Panc1 (cell line): ENCODE data around the gene UBE2G1. TPM values are rescaled to one million over a fixed set of nuclear protein-coding genes. Genes with fewer than 3 reads are reported as not detected.
"Not testable (repeated sequence)": the region's sequence is repeated elsewhere in the genome, so short reads cannot be mapped to it uniquely, and the experiment has no call there.

Source experiments
- ATAC-seq: fragments of 200-7000 bp; cut with Tn5 transposase; 2 replicates; pipeline ENCODE4 v1.9.1; 2020; ENCODE audit warnings: mild to moderate bottlenecking, moderate library complexity
- BruUV-seq: library from RNA; stranded (reverse); fragments of 400-500 nt; replicated peaks from 2 replicates; lab custom pipeline; 2021; lab: Mats Ljungman, UMichigan
- CTCF ChIA-PET: fragments of 300-600 bp; sonication (Branson Sonifier 250); formaldehyde crosslinking; loops from one replicate; lab custom pipeline; 2022; ENCODE audit warnings: antibody characterized with exemption; lab: Charles Lee
- POLR2A ChIA-PET: fragments of 300-600 bp; sonication (Branson Sonifier 250); formaldehyde crosslinking; loops from one replicate; lab custom pipeline; 2022; ENCODE audit warnings: antibody characterized with exemption; lab: Charles Lee
- DNase-seq: peaks from one replicate; pipeline ENCODE4 v3.0.0-alpha.2; 2010; ENCODE audit warnings: low read depth, low spot score
- H3K27ac ChIP-seq: 2 replicates; pipeline ENCODE4 v1.5.1; 2011; ENCODE audit warnings: mild to moderate bottlenecking, low read length, inconsistent platforms
- H3K27me3 ChIP-seq: fragments of 200-500 bp; sonication (Bioruptor generic); 2 replicates; pipeline ENCODE4 v1.6.0; 2014; ENCODE audit warnings: low read length, inconsistent platforms; ENCODE audit not compliant: control insufficient read depth, insufficient read depth
- H3K36me3 ChIP-seq: fragments of 200-500 bp; sonication (Bioruptor generic); 2 replicates; pipeline ENCODE4 v1.5.1; 2014; ENCODE audit warnings: inconsistent platforms, mild to moderate bottlenecking, low read length, moderate library complexity; ENCODE audit not compliant: control insufficient read depth, insufficient read depth
- H3K4me1 ChIP-seq: 2 replicates; pipeline ENCODE4 v1.5.1; 2011; ENCODE audit warnings: inconsistent platforms, mild to moderate bottlenecking, low read length, moderate library complexity; ENCODE audit not compliant: control insufficient read depth, insufficient read depth
- H3K4me3 ChIP-seq, 2 experiments: 2 replicates each; pipeline ENCODE4 v1.5.1; 2011 to 2012; ENCODE audit warnings: low read depth in 2 of 2, low read length in 2 of 2, mild to moderate bottlenecking in 2 of 2, inconsistent platforms in 1 of 2, moderate library complexity in 1 of 2
- H3K9me3 ChIP-seq: fragments of 200-500 bp; sonication (Bioruptor generic); 2 replicates; pipeline ENCODE4 v1.5.1; 2014; ENCODE audit warnings: low read depth, mild to moderate bottlenecking, inconsistent platforms, low read length, moderate library complexity; ENCODE audit not compliant: control insufficient read depth, insufficient read depth
- POLR2AphosphoS5 ChIP-seq: IDR thresholded peaks from 2 replicates; pipeline ENCODE4 v1.6.1; 2012; ENCODE audit warnings: mild to moderate bottlenecking, low read depth, low read length, moderate library complexity
- SIN3A ChIP-seq: IDR thresholded peaks from 2 replicates; pipeline ENCODE4 v1.6.1; 2012; ENCODE audit warnings: low read depth, mild to moderate bottlenecking, low read length, moderate library complexity, borderline replicate concordance; ENCODE audit not compliant: insufficient read depth
- TCF7L2 ChIP-seq: IDR thresholded peaks from 2 replicates; pipeline ENCODE4 v1.6.1; 2011; ENCODE audit warnings: mild to moderate bottlenecking, low read depth, low read length, inconsistent platforms
- in situ Hi-C: cut with HindIII; loops from 2 replicates; pipeline ENCODE4 v1.10.0; 2016; ENCODE audit warnings: low sequenced_read_pairs, low pct_unique_long_range_greater_than_20kb
- intact Hi-C: fragments of 100-400 bp; cut with micrococcal nuclease; formaldehyde crosslinking; loops from one replicate; pipeline ENCODE4 v1.10.0; 2022; ENCODE audit not compliant: unreplicated experiment
- total RNA-seq: library from RNA; stranded (reverse); gene quantifications from one replicate; pipeline ENCODE4 v1.2.1, GENCODE V29; 2021; ENCODE audit not compliant: unreplicated experiment
- TF ChIP-seq, protein P1 (sequence below), 2 experiments: IDR thresholded peaks; 2 replicates each; pipeline ENCODE4 v1.6.1; 2011 to 2012; ENCODE audit warnings: low read depth in 2 of 2, control low read depth in 1 of 2, low read length in 1 of 2, mild to moderate bottlenecking in 1 of 2, moderate library complexity in 1 of 2; ENCODE audit not compliant: insufficient read depth in 1 of 2
- TF ChIP-seq, protein P2 (sequence below): fragments of 450-650 bp; IDR thresholded peaks from 2 replicates; pipeline ENCODE4 v1.5.1; 2017; ENCODE audit warnings: mild to moderate bottlenecking

The UBE2G1 gene
- total RNA-seq, 1 experiment from 2014 or later, result 119 TPM

DNA sequence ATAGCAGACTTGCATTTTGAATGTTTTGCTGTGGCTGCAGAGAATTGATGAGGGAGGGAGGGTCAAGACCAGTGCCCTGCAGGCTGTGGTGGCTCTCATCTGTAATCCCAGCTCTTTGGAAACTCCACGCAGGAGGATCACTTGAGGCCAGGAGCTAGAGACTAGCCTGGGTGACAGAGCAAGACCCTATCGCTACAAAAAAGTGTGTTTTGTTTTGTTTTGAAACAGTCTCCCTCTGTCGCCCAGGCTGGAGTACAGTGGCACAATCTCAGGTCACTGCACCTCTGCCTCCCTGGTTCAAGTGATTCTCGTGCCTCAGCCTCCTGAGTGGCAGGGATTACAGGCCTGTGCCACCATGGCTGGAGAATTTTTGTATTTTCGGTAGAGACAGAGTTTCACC lies 1.9 kb upstream of the UBE2G1 start:
- ChIA-PET CTCF (interaction anchor here (1.0 kb wide), 1 partner anchor 10 kb away, joined by 5 read pairs; no protein-coding TSS in a partner anchor), POLR2A (no interaction called here)
- Histone ChIP-seq H3K36me3 (no peaks in the 10 kb centered on the region; the same call in 1 of the 2 replicates), H3K27me3 (no peaks in the 10 kb centered on the region), H3K4me3 (no peak overlapping the region), H3K27ac (no peak overlapping the region), H3K9me3 (no peaks in the 10 kb centered on the region), H3K4me1 (0 out of 2 replicates have a peak, but pooled peaks cover 3% of the 10 kb centered on the region)
- intact Hi-C loops (no loop called here), in situ Hi-C loops (no loop called here)
- ATAC-seq, result no peak
- TF ChIP-seq POLR2AphosphoS5, result no peak
- no peak for TF ChIP-seq TCF7L2
- TF ChIP-seq, protein P1, sequence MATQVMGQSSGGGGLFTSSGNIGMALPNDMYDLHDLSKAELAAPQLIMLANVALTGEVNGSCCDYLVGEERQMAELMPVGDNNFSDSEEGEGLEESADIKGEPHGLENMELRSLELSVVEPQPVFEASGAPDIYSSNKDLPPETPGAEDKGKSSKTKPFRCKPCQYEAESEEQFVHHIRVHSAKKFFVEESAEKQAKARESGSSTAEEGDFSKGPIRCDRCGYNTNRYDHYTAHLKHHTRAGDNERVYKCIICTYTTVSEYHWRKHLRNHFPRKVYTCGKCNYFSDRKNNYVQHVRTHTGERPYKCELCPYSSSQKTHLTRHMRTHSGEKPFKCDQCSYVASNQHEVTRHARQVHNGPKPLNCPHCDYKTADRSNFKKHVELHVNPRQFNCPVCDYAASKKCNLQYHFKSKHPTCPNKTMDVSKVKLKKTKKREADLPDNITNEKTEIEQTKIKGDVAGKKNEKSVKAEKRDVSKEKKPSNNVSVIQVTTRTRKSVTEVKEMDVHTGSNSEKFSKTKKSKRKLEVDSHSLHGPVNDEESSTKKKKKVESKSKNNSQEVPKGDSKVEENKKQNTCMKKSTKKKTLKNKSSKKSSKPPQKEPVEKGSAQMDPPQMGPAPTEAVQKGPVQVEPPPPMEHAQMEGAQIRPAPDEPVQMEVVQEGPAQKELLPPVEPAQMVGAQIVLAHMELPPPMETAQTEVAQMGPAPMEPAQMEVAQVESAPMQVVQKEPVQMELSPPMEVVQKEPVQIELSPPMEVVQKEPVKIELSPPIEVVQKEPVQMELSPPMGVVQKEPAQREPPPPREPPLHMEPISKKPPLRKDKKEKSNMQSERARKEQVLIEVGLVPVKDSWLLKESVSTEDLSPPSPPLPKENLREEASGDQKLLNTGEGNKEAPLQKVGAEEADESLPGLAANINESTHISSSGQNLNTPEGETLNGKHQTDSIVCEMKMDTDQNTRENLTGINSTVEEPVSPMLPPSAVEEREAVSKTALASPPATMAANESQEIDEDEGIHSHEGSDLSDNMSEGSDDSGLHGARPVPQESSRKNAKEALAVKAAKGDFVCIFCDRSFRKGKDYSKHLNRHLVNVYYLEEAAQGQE (IDR thresholded peaks at IDR 0.05; ENCODE audit: insufficient read depth in 1 of 2, low read depth in 2 of 2, low read length in 1 of 2), result no peak
- TF ChIP-seq, protein P2, sequence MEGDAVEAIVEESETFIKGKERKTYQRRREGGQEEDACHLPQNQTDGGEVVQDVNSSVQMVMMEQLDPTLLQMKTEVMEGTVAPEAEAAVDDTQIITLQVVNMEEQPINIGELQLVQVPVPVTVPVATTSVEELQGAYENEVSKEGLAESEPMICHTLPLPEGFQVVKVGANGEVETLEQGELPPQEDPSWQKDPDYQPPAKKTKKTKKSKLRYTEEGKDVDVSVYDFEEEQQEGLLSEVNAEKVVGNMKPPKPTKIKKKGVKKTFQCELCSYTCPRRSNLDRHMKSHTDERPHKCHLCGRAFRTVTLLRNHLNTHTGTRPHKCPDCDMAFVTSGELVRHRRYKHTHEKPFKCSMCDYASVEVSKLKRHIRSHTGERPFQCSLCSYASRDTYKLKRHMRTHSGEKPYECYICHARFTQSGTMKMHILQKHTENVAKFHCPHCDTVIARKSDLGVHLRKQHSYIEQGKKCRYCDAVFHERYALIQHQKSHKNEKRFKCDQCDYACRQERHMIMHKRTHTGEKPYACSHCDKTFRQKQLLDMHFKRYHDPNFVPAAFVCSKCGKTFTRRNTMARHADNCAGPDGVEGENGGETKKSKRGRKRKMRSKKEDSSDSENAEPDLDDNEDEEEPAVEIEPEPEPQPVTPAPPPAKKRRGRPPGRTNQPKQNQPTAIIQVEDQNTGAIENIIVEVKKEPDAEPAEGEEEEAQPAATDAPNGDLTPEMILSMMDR, result no peak
- no peak for TF ChIP-seq SIN3A
- BruUV-seq, result no TSS peak
- DNase-seq, result no peak

DNA sequence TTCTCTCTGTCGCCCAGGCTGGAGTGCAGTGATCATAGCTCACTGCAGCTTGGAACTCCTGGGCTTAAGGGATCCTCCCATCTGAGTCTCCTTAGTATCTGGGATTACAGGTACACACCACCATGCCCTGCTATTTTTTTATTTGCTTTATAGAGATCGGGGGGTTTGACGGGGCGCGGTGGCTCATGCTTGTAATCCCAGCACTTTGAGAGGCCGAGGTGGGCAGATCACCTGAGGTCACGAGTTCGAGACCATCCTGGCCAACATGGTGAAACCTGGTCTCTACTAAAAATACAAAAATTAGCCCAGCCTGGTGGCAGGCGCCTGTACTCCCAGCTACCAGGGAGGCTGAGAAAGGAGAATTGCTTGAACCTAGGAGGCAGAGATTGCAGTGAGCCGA lies 702 bp upstream of the UBE2G1 start:
- ATAC-seq, in situ Hi-C loops, H3K4me1 ChIP-seq, H3K36me3 ChIP-seq, H3K9me3 ChIP-seq, H3K27me3 ChIP-seq, POLR2A ChIA-PET, intact Hi-C loops, CTCF ChIA-PET, DNase-seq, BruUV-seq: not testable (repeated sequence)
- peak overlapping the region; percentile 77; the same call in 1 of the 2 replicates for H3K27ac ChIP-seq
- peak overlapping the region; percentile 20 to 39; a peak in 2 of 4 replicates for H3K4me3 ChIP-seq

DNA sequence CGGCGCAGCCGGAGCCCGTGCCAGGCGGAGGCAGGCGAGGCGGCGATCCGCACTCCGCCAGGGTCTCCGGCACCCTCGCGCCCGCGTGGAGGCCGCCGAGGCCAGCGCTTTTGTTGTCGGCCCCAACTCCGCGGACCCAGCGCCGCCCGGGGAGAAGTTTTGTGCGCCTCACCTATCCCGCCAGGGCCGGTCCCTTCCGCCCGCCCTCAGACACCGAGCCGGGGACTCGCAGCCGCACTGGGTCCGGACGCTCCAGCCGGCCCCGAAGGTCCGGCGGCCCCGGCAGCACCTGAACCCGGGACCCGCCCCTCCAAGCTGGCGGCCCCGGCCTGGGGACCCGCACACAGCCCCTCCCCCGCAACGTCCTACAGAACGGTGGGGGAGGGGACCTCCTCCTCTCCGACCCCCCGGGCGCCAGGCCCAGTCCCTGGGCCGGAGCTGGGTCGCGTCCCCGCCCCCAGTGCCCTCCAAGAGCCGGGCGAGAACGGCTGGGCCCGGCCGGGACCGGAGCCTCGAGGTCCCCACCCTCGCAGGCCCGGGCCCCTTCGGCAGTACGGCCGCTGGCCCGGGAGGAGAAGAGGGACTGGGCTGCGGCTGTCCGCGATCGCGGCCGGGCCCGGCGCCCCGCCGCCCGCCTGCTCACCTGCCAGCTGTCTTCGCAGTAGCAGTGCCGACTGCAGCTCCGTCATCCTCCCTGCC lies 698 bp downstream of the UBE2G1 start:
- CTCF ChIA-PET, result no interaction called here
- in situ Hi-C loops (no loop called here), intact Hi-C loops (no loop called here)
- Histone ChIP-seq H3K4me3 (peak overlapping the region; percentile 72 to 79), H3K9me3 (no peaks in the 10 kb centered on the region), H3K27ac (peak overlapping the region; percentile 82), H3K27me3 (no peaks in the 10 kb centered on the region), H3K4me1 (0 out of 2 replicates have a peak, but pooled peaks cover 3% of the 10 kb centered on the region), H3K36me3 (no peaks in the 10 kb centered on the region; the same call in 1 of the 2 replicates)
- TF ChIP-seq, protein P1 (IDR thresholded peaks at IDR 0.05; ENCODE audit: insufficient read depth in 1 of 2, low read depth in 2 of 2, low read length in 1 of 2), result no peak
- TF ChIP-seq POLR2AphosphoS5 (no peak), TCF7L2 (no peak), SIN3A (no peak)
- TF ChIP-seq, protein P2, result no peak
- peak; percentile 40 for ATAC-seq
- no peak for DNase-seq
- no TSS peak for BruUV-seq
- POLR2A ChIA-PET, result interaction anchor here (0.7 kb wide), 1 partner anchor 13 kb away, joined by 3 read pairs; no protein-coding TSS in a partner anchor
